Stimulated activated CD8-positive, alpha-beta memory T cell treated with anti-CD3 and anti-CD28 coated beads, Interleukin-12 subunit alpha, Interleukin-12 subunit beta, amount 100 ng/mL, for 24 hours (primary cell): ENCODE results near the gene POLD1.
"Not testable (repeated sequence)": the region's sequence is repeated elsewhere in the genome, so short reads cannot be mapped to it uniquely, and the experiment has no call there.

Experiments
- DNase-seq: peaks from one replicate; pipeline ENCODE4 v3.0.0-alpha.2; 2020; ENCODE audit errors: extremely low read depth

The POLD1 gene

GRCh38 chr19:50383852-50384684 is at the start of gene POLD1:
Gene POLD1, plus strand, starts transcription at chr19:50384347. Its CDS starts 14,505 bp downstream, at chr19:50398852.
- DNase-seq = peak; percentile 99

GRCh38 chr19:50334741-50335421 is 49.3 kb upstream of the POLD1 start:
- no peak for DNase-seq

GRCh38 chr19:50337031-50337430 is 47.1 kb upstream of the POLD1 start:
- not testable (repeated sequence) for DNase-seq

GRCh38 chr19:50340331-50340730 is 43.8 kb upstream of the POLD1 start:
- DNase-seq = no peak

GRCh38 chr19:50341091-50341564 is 43.0 kb upstream of the POLD1 start:
- no peak for DNase-seq

GRCh38 chr19:50344661-50345318 is 39.4 kb upstream of the POLD1 start:
- no peak for DNase-seq

- not testable (repeated sequence) for DNase-seq
Measured at GRCh38 chr19:50347089-50347581, 37.0 kb upstream of the POLD1 start.

- DNase-seq = no peak
Measured at GRCh38 chr19:50349277-50350057, 34.7 kb upstream of the POLD1 start.

GRCh38 chr19:50352242-50352641 is 31.9 kb upstream of the POLD1 start:
- no peak for DNase-seq

- not testable (repeated sequence) for DNase-seq
Measured at GRCh38 chr19:50353487-50353880, 30.7 kb upstream of the POLD1 start.

- no peak for DNase-seq
Measured at GRCh38 chr19:50356691-50357177, 27.4 kb upstream of the POLD1 start.

- peak; percentile 80 for DNase-seq
Measured at GRCh38 chr19:50357178-50358100, 26.7 kb upstream of the POLD1 start.

- peak; percentile 42 for DNase-seq
Measured at GRCh38 chr19:50358483-50359327, 25.4 kb upstream of the POLD1 start.

- DNase-seq = no peak
Measured at GRCh38 chr19:50359328-50359818, 24.8 kb upstream of the POLD1 start.

GRCh38 chr19:50361290-50362029 is 22.7 kb upstream of the POLD1 start:
- DNase-seq = no peak

- DNase-seq = no peak
Measured at GRCh38 chr19:50362030-50362412, 22.1 kb upstream of the POLD1 start.

GRCh38 chr19:50362656-50363424 is 21.3 kb upstream of the POLD1 start:
- no peak for DNase-seq
